DMS153 treated with DMSO at 0.1 percent for 48 hours (cell line): Measurements from ENCODE around the gene ATP6V0C.
A peak's percentile ranks its signal among the peaks of the same experiment; 100 is the strongest.
"Not testable (repeated sequence)": the region's sequence is repeated elsewhere in the genome, so short reads cannot be mapped to it uniquely, and the experiment has no call there.

ENCODE experiments used
- DNase-seq: peaks from one replicate; lab custom pipeline; 2025; ENCODE audit not compliant: unreplicated experiment; lab: John Stamatoyannopoulos, UW

The ATP6V0C gene

DNA sequence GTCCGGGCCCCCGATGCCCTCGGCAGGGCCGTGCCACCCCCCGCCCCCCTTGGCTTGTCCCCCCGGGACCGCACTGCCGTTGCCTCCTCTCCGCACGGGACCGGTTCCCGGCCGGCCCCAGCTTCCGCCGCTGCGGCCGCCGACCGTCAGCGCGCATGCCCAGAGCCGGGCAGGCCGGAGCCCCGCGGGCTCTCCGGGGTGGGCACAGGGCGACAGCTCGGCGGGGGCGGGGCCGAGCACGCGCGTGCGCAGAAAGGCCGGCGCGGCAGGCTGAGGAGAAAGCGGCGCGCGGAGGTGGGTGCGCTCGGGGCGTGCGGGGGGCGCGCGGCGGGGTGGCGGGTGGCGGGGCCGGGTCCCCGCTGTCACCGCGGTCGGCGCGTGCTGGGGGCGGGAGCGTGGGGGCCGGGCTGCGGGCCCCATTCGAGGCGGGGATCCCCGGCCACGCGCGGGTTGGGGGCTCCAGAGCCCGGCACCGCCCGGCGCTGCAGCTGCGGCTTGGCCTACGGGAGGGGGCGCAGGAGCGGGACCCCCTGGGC is 38.8 kb upstream of the ATP6V0C start, which contains the start of gene TBC1D24:
Gene TBC1D24 (plus strand): TSS at position 251 of the 536 bp plus-strand sequence. CDS start 21,022 bp downstream, outside the sequence.
- DNase-seq = peak; percentile 29

DNA sequence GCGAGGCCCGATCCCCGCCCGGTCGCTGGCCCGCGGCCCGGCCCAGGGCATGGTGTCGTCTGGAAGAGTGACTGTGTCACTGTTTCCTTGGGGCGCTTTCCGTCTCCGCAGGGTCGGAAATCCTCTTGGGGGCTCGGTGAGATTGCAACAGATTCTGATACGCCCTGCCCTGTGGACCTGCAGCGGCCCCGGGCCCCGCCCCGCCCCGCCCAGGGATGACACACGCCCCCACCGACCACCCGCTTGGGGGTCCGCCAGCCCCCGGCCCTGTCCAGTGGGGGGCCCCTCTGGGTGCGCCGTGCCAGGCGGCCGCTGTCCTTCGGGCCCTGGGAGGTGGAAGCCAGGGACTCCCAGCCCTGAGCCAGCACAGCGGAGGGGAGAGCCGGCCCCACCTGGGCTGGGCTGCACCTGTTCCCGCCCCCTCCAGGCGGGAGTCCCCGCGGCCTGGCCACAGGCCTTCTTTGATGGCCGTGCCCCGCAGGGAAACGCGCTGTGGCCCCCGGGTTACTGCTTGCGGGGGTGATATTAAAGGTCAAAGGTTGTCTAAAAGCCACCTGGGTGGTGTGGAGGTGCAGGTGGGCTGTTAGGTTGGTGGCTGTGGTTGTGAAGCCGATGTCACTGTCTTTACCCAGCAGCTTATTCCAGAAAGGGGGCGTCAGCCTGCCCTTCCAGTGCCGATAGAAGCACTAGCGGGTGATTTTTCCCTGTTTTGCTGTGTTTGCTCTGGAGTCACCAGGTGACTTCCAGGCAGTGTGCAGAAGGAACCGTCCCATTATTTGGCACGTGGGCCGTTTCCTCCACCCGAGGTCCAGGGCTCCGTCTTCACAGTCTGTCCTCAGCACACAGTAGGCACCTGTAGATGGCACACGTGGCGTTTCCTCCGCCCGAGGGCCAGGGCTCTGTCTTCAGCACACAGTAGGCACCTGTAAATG is 38.1 kb upstream of the ATP6V0C start:
- DNase-seq = no peak

DNA sequence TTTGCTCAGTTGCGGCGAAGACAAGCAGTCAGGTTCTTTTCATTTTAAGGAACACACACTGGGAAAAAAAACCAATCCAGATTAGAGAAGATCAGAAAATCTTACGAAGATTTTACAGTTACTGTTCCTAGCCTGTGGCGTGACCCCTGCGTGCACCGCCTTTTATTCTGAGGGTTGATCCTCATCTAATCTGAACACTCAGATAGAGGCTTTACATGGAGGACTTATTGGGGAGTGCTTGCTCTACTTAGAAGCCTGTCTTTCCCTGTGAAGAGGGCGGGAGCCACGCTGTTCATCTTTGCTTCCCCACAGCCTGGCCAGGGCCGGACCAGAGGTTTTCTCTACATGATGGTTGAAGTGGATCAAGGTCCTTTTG is 37.4 kb upstream of the ATP6V0C start:
- no peak for DNase-seq

DNA sequence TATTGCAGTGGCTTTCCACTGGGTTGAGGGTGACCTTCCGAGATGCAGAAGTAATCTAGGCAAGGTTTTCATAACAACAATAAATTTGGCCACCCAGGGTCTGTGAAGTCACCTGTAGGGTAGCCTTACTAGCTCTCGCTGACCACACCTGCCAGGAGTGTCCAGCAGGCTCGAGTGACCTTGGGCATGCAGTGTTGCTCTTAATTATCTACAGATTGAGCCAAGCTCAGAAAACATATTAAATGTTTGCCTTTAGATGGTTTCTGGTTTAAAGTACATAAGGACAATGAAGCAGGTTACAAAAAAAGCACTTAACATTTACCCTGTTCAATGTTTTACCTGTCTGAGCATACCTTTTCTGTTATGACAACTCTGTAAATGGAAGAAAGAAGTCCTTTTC is 37.0 kb upstream of the ATP6V0C start:
- DNase-seq = no peak

DNA sequence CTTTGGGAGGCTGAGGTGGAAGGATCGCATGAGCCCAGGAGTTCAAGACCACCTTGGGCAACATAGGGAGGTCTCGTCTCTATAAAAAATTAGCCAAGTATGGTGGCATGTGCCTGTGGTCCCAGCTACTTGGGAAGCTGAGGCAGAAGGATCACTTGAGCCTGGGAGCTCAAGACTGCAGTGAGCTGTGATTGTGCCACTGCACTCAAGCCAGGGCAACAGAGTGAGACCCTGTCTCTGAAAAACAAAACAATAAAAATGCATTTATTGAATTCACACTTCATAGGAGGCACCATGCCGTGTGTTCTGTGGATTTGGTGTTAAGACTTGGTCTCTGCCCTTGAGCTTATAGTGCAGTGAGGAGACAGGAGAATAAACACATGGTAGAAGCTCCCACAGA is 36.4 kb upstream of the ATP6V0C start:
- no peak for DNase-seq

DNA sequence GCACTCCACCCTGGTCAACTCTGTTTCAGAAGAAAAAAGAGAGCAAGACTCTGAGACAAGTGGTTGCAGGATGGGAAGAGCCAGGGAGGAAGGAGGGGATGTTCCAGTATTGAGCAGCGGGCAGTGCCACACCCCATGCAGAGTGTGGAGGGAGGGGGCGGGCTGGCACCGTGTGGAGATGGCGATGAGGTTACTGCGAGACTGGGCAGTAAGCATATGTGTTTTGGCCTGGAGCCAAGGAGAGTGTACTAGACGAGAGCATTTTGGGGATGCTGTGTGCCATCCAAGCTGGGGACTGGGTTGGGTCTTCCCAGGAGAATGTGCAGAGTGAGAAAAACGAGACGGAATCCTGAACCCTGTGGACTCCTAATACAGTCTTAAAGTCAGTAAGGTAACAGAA is 35.5 kb upstream of the ATP6V0C start:
- DNase-seq = no peak

DNA sequence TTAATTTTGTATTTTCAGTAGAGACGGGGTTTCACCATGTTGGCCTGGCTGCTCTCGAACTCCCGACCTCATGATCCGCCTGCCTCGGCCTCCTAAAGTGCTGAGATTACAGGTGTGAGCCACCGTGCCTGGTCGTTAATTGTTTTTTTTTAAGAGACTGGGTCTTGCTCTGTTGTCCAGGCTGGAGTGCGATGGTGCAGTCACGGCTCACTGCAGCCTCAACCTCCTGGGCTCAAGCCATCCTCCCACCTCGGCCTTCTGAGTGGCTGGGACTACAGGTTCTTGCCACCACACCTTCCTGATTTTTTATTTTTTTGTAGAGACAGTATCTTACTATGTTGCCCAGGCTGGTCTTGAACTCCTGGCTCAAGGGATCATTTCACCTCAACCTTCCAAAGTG is 33.8 kb upstream of the ATP6V0C start:
- not testable (repeated sequence) for DNase-seq

DNA sequence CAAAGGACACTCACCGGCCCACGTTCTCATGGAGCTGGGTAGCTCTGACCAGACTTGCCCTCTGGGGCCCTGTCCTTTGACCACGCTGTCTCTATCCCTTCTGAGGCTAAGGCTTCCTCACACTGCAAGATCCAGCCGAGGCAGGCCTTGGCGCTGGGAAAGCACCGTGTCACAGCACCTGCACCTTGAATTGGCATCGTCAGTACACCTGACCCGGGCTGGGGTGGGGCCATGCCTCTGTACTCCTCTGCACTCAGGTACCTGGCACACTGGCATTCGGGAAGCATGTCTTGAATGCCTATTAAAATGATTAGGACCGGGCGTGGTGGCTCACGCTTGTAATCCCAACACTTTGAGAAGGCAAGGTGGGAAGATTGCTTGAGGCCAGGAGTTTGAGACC is 32.8 kb upstream of the ATP6V0C start:
- no peak for DNase-seq

DNA sequence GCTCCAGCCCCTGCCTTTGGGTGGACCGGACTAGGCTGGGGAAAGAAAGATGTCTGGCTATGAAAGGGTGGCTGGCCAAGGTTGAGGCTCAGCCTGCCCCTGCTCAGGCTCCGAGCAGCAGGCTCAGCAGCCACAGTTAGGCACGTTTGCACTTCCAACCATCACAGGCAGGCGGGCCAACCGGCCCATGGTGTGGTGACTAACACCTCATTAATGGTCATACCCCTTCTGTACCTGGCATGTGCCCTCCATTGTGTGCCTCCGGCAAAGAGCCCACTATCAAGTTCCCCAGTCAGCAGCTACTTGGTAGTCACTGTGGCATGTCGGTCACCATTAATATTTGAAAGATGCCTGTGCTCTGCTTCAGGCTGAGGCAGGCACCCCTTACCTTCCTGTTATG is 32.1 kb upstream of the ATP6V0C start:
- DNase-seq = no peak

DNA sequence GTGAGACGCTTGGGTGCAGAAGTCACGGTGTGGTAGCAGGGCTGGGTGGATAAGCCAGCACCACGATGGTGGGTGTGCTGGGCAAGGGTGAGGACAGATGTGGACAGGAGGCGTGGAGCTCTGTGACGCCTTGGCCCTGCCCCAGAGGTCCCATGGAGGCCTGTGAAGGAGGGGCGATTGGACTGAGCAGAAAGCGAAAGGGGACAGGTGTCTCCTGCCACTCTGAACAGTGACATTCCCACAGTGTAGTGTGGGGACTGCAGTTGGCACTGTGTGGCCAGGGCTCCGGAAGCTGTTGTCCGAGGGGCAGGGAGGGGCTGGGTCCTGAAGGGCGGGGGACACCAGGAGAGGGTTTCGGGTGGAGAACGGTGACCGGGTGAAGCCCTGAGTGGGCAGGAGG is 31.5 kb upstream of the ATP6V0C start:
- no peak for DNase-seq

DNA sequence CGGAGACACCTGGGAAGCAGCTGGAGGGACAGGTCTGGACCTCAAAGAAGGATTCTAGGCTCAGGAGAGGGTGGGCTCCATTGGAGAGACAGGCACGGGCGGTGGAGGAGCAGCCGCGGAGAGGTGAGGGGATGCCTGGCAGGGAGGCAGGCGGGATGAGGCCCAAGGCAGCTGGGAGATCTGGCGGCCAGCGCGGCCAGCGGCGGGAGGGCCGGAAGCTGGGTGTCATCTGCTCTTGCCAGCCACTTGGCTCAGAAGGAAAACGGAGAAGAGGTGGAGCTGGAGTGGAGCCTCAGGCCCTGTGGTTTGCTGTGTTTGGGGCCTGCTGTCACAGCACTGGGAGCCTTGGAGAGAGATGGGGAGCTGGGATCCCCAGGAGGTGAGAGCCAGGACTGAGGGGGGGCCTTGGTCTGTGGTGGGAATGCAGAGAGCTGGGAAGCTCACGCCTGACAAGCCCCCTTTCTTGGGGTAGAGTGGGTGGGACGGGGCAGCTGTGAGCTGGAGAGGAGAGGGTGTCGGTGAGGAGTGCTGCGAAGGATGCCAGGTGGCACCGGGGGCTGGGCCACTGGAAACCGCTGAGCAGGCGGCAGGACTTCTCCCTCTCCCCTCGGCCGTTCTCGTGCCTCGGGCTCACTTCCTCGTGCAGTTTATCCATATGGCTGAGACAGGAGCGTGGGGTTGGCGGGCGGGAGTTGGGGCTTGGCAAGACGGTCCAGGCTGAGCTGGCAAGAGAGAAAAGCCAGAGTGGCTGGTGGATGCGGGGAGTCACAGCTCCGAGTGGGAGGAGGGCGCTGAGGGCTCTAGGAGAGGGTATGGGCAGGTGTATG is 30.8 kb upstream of the ATP6V0C start:
- peak; percentile 37 for DNase-seq

DNA sequence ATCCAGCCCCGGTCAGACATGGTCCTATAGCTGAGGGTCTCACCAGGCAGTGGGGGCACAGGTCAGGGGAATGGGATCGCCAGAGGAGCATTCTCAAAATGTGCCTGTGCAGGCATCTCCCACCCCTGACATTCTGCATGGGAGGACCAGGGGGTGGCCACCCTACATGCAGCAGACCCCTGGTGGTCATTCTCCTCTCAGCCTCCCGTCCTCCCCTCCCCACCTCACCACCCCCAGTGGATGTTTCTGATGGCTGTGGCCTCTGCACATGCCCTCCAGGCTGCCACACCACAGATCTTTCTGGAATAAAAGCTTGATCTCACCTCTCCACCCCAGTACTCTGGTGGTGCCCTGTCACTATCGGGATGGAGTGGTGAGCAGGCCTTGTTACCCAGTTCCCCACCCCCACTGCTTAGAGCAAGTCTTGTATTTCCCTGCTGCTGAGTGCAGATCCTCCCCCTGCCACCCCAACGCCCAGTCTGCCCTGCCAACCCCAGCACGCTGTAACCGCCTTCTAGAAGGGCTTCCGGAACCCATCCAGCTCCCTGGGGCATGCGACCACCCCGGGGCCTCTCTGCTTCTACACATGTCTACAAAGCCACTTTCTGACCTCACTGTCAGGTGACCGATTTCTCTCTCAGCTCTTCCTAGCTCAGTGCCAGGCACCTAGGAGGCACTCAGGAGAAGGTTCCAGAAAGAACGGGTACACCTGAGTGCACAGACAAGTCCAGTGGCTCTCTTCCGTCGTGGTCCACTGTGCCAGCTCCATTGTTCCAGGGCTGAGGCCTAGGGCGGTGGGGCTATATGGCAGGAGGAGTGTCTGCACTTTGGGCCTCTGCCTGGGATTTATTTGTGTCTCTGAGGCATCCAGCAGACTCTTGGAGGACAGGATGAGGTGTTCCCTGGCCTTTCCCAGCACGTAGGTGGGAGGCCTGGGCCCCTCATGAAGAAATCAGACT is 29.5 kb upstream of the ATP6V0C start:
- no peak for DNase-seq

DNA sequence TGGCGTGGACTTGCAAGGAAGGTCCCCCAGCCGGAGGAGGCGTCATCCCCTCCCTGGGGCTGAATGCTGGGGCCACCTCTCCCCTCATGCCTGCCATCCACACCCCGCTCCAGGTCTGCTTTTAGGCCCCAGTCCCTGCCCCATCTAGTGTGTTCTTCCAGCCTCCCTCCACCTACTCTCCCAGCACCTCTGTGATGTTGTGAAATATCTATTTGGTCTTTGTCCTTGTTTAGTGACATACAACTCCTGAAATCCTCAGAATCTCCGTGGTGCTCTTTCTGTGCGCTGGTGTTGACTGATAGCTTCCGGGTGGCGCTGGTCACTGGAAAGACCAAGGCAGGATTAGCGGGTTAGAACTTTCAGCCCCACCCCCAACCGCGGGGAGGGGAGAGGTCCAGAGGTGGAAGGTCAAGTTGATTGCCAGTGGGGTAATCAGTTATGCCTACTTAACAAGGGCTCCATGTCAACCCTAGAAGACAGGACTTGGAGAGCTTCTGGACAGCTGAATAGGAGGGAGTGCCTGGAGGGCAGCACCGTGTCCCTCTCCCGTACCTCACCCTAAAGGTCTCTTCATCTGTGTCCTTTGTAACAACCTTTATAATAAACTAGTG is 28.7 kb upstream of the ATP6V0C start:
- no peak for DNase-seq

DNA sequence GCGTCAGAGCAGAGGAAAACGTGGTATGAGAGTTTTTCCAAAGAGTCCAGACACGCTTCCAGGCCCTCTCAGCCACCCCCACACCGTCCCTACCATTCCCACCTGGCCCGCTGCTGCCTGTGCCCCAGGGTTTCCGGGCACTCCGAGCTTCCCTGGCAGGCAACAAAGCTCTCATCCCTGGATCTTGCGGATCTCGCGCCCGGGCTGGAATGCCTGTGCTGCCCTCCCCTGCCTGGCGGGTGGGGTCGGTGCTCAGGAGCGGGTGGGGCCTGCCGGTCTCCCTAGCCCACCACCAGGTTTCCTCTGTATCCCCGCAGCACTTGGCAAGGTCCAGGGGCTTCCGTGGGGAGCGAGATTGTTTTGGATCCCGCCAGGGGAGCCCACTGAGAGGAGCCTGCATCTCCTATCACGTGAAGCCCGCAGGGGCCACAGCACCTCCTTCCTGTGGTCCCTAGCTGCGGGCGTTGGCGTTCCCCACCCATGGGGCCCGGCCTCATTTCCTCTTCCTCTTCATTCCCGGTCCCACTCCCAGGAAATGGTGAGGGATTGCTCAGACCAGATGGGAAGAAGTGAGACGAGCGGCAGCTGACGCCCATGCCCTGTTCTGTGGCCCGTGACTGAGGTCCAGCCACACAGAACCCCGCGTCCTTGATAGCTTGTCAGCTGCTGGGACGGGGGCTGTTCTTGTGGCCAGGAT is 27.8 kb upstream of the ATP6V0C start:
- DNase-seq = no peak

DNA sequence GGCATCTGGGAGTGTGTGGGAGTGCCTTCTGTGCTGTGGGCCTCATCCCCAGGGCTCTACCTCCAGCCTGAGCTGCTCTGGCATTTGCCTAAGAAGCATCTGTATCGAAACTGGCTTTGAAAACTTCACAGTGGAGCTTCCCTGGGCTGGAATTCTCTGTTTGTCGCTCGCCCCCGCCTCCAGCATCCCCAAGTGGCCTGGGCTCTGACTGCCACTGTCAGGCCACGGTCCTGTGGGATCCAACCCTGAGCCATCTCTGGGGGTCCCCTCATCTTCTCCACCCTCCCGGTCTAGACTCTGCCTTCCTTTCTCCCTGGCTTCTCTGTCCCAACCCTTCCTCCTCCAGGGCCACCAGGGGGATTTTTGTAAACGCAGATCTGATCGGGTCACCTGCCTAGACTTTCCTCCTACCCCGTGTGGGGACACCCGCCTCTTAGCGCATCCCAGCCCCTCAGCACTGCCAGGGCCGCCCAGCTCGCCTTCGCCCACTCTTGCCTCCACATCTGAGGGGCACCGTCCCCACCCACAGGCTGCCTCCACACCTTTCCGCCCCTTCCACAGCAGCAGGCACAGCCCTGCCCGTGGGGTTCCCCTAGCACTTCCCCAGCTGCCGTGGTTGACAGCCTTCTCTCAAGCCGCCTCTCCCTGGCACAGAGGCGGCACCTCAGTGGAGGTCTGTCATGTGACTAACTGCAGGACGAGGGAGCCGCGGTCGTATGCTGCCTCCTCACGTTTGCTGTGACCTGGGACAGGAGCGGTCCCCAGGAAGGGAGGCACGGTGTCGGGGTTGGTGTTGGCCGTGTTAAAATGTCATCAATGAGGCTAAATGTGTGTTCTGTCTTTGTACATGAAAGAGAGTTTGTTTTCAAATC is 26.9 kb upstream of the ATP6V0C start:
- DNase-seq = no peak

DNA sequence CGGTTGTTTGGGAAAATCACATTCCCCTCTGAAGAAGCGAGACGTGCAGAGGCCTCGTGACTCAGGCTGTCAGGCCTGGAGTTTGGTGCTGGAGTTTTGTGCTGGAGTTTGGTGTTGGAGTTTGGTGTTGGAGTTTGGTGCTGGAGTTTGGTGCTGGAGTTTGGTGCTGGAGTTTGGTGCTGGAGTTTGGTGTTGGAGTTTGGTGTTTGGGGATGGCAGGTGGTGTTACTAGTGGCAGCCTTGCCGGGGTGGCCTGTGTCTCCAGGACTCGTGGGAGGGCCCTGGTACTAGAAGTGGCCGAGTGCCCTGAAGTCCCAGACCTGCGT is 26.3 kb upstream of the ATP6V0C start:
- DNase-seq = no peak

DNA sequence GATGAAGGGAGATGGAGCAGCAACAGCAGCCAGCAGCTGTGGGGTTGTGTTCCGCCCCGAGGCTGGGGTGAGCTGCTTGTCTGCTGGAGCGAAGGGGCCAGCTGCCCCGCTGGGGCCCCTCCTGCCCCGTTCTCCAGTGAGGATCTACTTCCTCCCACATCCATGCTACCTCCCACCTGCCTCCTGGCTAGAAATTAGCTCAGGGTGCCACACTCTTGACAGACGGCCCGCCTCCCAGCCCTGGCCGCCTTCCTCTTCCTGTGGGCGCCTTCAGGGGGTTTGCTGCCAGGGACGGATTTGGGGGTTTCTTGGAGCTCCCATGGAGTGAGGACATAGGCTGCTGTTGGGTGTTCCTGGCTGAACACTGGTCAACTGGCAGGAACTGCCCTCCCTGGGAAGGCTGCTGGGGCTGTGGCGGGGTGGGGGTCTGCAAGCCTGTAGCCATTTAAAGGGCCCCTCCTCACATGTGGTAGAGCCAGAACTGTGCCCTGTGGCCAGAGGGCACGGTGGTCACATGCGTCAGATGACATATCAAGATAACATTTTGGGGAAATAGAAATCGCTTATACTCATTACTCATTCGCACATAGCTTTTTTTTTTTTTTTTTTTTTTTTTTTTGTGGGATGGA is 25.7 kb upstream of the ATP6V0C start:
- DNase-seq = no peak

DNA sequence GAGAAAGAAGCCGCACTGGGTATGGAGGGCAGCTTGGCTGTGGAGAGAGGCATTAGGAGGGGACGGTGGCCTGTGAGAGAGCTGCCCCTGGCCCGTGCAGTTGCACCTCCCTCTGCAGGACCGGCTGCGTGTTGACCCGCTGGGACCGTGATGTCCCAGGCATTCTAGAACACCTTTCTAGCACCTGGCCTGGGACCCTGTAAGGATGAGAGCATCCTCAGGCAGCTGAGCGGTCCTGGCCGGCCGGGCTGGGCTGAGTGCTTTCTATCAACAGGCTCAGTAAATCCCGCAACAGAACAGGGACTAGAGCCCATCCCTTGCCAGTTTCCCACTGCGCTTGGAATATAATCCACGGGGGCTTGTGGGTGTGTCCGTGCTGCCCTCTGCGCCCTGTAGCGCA is 24.2 kb upstream of the ATP6V0C start:
- no peak for DNase-seq
